Calu3 (cell line): ENCODE results near the gene SAMD10. TPM values are rescaled to one million over a fixed set of nuclear protein-coding genes. Genes with fewer than 3 reads are reported as not detected.

ENCODE experiments used
- BruUV-seq: library from RNA; stranded (reverse); fragments of 400-500 nt; replicated peaks from 2 replicates; lab custom pipeline; 2021; lab: Mats Ljungman, UMichigan
- CTCF ChIA-PET: fragments of 300-600 bp; sonication (Branson Sonifier 250); formaldehyde crosslinking; loops from one replicate; lab custom pipeline; 2022; ENCODE audit warnings: antibody characterized with exemption; lab: Charles Lee
- DNase-seq: peaks from one replicate; pipeline ENCODE4 v3.0.0; 2022
- H3K27ac Mint-ChIP-seq: one replicate; pipeline ENCODE4 v1.8.0; 2022; ENCODE audit warnings: mixed read lengths; ENCODE audit not compliant: unreplicated experiment
- H3K27me3 Mint-ChIP-seq: one replicate; pipeline ENCODE4 v1.8.0; 2022; ENCODE audit warnings: mixed read lengths; ENCODE audit not compliant: unreplicated experiment
- H3K36me3 Mint-ChIP-seq: one replicate; pipeline ENCODE4 v1.8.0; 2022; ENCODE audit warnings: mild to moderate bottlenecking, moderate library complexity, mixed read lengths; ENCODE audit not compliant: insufficient read depth, unreplicated experiment
- H3K4me1 Mint-ChIP-seq: one replicate; pipeline ENCODE4 v1.8.0; 2022; ENCODE audit warnings: mild to moderate bottlenecking, low read depth, mixed read lengths; ENCODE audit not compliant: unreplicated experiment
- H3K4me3 Mint-ChIP-seq: one replicate; pipeline ENCODE4 v1.8.0; 2022; ENCODE audit warnings: mild to moderate bottlenecking, low read depth, moderate library complexity, mixed read lengths; ENCODE audit not compliant: unreplicated experiment
- H3K9me3 Mint-ChIP-seq: one replicate; pipeline ENCODE4 v1.8.0; 2022; ENCODE audit warnings: low read depth, mixed read lengths; ENCODE audit not compliant: unreplicated experiment
- intact Hi-C: fragments of 100-400 bp; cut with micrococcal nuclease; formaldehyde crosslinking; loops from one replicate; pipeline ENCODE4 v1.10.0; 2022; ENCODE audit not compliant: unreplicated experiment
- total RNA-seq: library from RNA; stranded (reverse); gene quantifications from 2 replicates; pipeline ENCODE4 v1.2.3, GENCODE V29; 2022
- TF ChIP-seq, protein P1 (sequence below): fragments of 200-600 bp; IDR thresholded peaks from one replicate; pipeline ENCODE4 v1.8.0; 2022; ENCODE audit warnings: antibody characterized with exemption; ENCODE audit not compliant: unreplicated experiment

Gene SAMD10
- total RNA-seq, 1 experiment from 2014 or later, result 23.6 TPM

- CTCF ChIA-PET, result no interaction called here
- Mint-ChIP-seq H3K27ac (peak overlapping the region; percentile 68), H3K4me3 (peak overlapping the region; percentile 80), H3K36me3 (peaks cover 51% of the 10 kb centered on the region), H3K27me3 (no peaks in the 10 kb centered on the region), H3K9me3 (no peaks in the 10 kb centered on the region), H3K4me1 (peaks cover 12% of the 10 kb centered on the region)
- BruUV-seq, result no TSS peak
- intact Hi-C loops, result no loop called here
- no peak for DNase-seq
- TF ChIP-seq, protein P1, sequence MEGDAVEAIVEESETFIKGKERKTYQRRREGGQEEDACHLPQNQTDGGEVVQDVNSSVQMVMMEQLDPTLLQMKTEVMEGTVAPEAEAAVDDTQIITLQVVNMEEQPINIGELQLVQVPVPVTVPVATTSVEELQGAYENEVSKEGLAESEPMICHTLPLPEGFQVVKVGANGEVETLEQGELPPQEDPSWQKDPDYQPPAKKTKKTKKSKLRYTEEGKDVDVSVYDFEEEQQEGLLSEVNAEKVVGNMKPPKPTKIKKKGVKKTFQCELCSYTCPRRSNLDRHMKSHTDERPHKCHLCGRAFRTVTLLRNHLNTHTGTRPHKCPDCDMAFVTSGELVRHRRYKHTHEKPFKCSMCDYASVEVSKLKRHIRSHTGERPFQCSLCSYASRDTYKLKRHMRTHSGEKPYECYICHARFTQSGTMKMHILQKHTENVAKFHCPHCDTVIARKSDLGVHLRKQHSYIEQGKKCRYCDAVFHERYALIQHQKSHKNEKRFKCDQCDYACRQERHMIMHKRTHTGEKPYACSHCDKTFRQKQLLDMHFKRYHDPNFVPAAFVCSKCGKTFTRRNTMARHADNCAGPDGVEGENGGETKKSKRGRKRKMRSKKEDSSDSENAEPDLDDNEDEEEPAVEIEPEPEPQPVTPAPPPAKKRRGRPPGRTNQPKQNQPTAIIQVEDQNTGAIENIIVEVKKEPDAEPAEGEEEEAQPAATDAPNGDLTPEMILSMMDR, result no peak
These were observed 11.9 kb downstream of the SAMD10 start for GRCh38 chr20:63967330-63968135.

DNA sequence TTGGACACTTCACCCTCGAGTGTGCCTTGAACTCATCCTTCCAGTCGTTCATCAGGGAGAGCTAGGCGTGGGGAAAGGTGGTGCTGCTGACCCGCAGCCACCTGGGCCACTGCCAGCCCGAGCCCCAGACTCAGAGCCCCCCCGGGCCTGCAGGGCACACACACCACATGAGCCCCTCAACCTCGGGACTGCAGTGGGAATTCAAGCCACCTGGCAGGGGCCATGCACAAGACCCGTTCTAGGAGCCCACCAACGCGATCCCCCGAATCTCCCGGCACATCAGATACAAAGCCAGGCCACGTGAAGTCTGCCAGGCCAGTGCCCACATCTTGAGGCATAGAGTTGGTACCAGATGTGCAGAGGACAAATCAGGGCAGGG lies 12.5 kb downstream of the SAMD10 start:
- Mint-ChIP-seq H3K9me3 (no peaks in the 10 kb centered on the region), H3K36me3 (peaks cover 51% of the 10 kb centered on the region), H3K27me3 (no peaks in the 10 kb centered on the region), H3K4me3 (no peak overlapping the region), H3K4me1 (peaks cover 9% of the 10 kb centered on the region), H3K27ac (no peak overlapping the region)
- DNase-seq, result no peak
- intact Hi-C loops, result no loop called here
- no TSS peak for BruUV-seq
- TF ChIP-seq, protein P1, result no peak
- CTCF ChIA-PET, result no interaction called here

DNA sequence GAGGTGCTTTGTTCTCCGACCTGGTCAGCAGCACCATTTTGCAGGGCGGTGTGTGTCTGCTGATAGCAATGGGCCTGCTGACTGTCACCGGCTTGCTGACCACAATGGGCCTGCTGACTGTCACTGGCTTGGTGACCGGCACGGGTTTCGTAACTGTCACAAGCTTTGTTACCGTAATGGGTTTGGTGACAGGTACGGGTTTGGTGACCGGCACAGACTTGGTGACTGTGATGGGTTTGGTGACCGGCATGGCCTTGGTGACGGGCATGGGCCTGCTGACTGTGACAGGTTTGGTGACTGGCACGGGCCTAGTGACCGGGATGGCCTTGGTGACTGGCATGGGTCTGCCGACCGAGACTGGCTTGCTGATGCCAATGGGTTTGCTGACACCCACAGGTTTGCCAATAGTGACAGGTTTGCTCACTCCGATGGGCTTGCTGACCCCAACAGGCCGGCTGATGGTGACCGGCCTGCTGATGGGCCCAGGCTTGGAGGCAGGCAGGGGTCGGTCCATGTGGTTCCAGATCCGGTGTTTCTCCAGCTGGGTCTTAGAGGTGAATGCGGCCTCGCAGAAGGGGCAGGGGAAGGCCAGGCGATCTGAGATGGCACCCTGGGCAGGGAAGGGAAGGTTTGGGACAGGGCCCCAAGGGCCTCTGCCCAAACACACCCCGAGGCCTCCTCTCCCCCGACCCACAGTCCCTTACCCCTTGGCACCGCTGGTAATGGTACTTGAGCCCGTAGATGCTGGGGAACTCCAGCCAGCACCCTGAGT lies 13.1 kb downstream of the SAMD10 start:
- intact Hi-C loops, result no loop called here
- Mint-ChIP-seq H3K4me3 (no peak overlapping the region), H3K27ac (no peak overlapping the region), H3K36me3 (peaks cover 56% of the 10 kb centered on the region), H3K4me1 (peaks cover 9% of the 10 kb centered on the region), H3K9me3 (no peaks in the 10 kb centered on the region), H3K27me3 (no peaks in the 10 kb centered on the region)
- DNase-seq, result no peak
- BruUV-seq, result no TSS peak
- TF ChIP-seq, protein P1, result no peak
- CTCF ChIA-PET, result no interaction called here

- DNase-seq, result no peak
- Mint-ChIP-seq H3K4me3 (no peak overlapping the region), H3K4me1 (peaks cover 9% of the 10 kb centered on the region), H3K27me3 (no peaks in the 10 kb centered on the region), H3K36me3 (peaks cover 53% of the 10 kb centered on the region), H3K9me3 (no peaks in the 10 kb centered on the region), H3K27ac (no peak overlapping the region)
- no TSS peak for BruUV-seq
- intact Hi-C loops, result no loop called here
- TF ChIP-seq, protein P1, result no peak
- CTCF ChIA-PET, result no interaction called here
These were observed 15.0 kb downstream of the SAMD10 start for GRCh38 chr20:63964412-63964811.
